ENCODE data around the gene PCNX2.

- TF ChIP-seq EZH2 (IDR thresholded peaks at IDR 0.05; ENCODE audit: insufficient read depth, poor library complexity, severe bottlenecking) = no peak
- no peak for TF ChIP-seq EZH2phosphoT487 (IDR thresholded peaks at IDR 0.05; ENCODE audit: insufficient read depth, low read depth)
Measured at GRCh38 chr1:233135833-233136232, 159.7 kb downstream of the PCNX2 start.

All from GM23248 (cell line).